HCT116 (cell line): ENCODE data around the gene CDYL2. TPM values are rescaled to one million over a fixed set of nuclear protein-coding genes. Genes with fewer than 3 reads are reported as not detected.

Source experiments
- ATAC-seq: fragments of 200-7000 bp; cut with Tn5 transposase; 2 replicates; pipeline ENCODE4 v1.9.1; 2020; ENCODE audit warnings: mild to moderate bottlenecking, moderate library complexity
- BruUV-seq: library from RNA; stranded (reverse); fragments of 400-500 nt; replicated peaks from 2 replicates; lab custom pipeline; 2021; lab: Mats Ljungman, UMichigan
- CTCF ChIA-PET: fragments of 300-600 bp; sonication (Branson Sonifier 250); formaldehyde crosslinking; loops from one replicate; lab custom pipeline; 2021; ENCODE audit warnings: antibody characterized with exemption; lab: Charles Lee
- POLR2A ChIA-PET: fragments of 300-600, 350-600 bp; sonication (Branson Sonifier 250); formaldehyde crosslinking; loops from one replicate; lab custom pipeline; 2021; ENCODE audit warnings: antibody characterized with exemption; lab: Charles Lee
- RAD21 ChIA-PET, 2 experiments: fragments of 300-600 bp; sonication (Branson Sonifier 250); formaldehyde crosslinking; loops; one replicate each; lab custom pipeline; 2023; ENCODE audit warnings: low total read pairs in 2 of 2; ENCODE audit not compliant: uncharacterized antibody in 2 of 2, unreplicated experiment in 2 of 2, low non-redundant PET in 1 of 2; lab: Charles Lee
- DNase-seq: peaks from one replicate; pipeline ENCODE4 v3.0.0-alpha.2; 2010; ENCODE audit warnings: low read depth, low spot score
- H2AFZ ChIP-seq: fragments of 200-600 bp; shearing (Covaris generic), sonication (generic); 2 replicates; pipeline ENCODE4 v1.6.1; 2017; ENCODE audit warnings: low read depth, mixed run types, mixed read lengths, antibody characterized with exemption, low read length; ENCODE audit not compliant: poor library complexity, severe bottlenecking
- H3K27ac ChIP-seq: 2 replicates; pipeline ENCODE4 v1.5.1; 2012; ENCODE audit warnings: low read depth, low read length
- H3K27me3 ChIP-seq: fragments of 200-600 bp; sonication (generic); 2 replicates; pipeline ENCODE4 v1.6.1; 2016; ENCODE audit warnings: mixed run types, low read length, mixed read lengths; ENCODE audit not compliant: insufficient read depth
- H3K36me3 ChIP-seq, 2 experiments: fragments of 200-500 bp in 1 of 2; fragments of 200-600 bp in 1 of 2; sonication (Bioruptor generic) in 1 of 2; sonication (generic) in 1 of 2; 2 replicates each; pipeline versions ENCODE4 v1.5.1 to v1.6.1; 2014 to 2016; ENCODE audit warnings: low read length in 2 of 2, inconsistent platforms in 1 of 2, mixed read lengths in 1 of 2, mixed run types in 1 of 2; ENCODE audit not compliant: insufficient read depth in 2 of 2, control insufficient read depth in 1 of 2
- H3K4me1 ChIP-seq, 2 experiments: fragments of 200-600 bp in 1 of 2; sonication (generic) in 1 of 2; 2 replicates each; pipeline versions ENCODE4 v1.5.1 to v1.6.1; 2012 to 2017; ENCODE audit warnings: low read length in 2 of 2, inconsistent platforms in 1 of 2, mild to moderate bottlenecking in 1 of 2, mixed read lengths in 1 of 2, mixed run types in 1 of 2, moderate library complexity in 1 of 2; ENCODE audit not compliant: insufficient read depth in 2 of 2, control insufficient read depth in 1 of 2
- H3K4me2 ChIP-seq: fragments of 200-600 bp; sonication (generic); 2 replicates; pipeline ENCODE4 v1.6.1; 2017; ENCODE audit warnings: mixed run types, low read length, mixed read lengths
- H3K4me3 ChIP-seq, 2 experiments: fragments of 200-600 bp in 1 of 2; sonication (generic) in 1 of 2; replicated peaks in 1 of 2; 2 replicates each; pipeline ENCODE4 v1.5.1; 2011 to 2016; ENCODE audit warnings: low read length in 2 of 2, control low read depth in 1 of 2, low read depth in 1 of 2, mild to moderate bottlenecking in 1 of 2, mixed read lengths in 1 of 2, mixed run types in 1 of 2
- H3K79me2 ChIP-seq: fragments of 200-600 bp; sonication (generic); 2 replicates; pipeline ENCODE4 v1.6.1; 2017; ENCODE audit warnings: mild to moderate bottlenecking, mixed run types, low read length, moderate library complexity, mixed read lengths; ENCODE audit not compliant: insufficient read depth
- H3K9ac ChIP-seq: fragments of 200-600 bp; sonication (generic); 2 replicates; pipeline ENCODE4 v1.6.1; 2016; ENCODE audit warnings: low read length, mixed read lengths
- H3K9me2 ChIP-seq: fragments of 200-600 bp; sonication (generic), shearing (Covaris generic); 2 replicates; pipeline ENCODE4 v1.6.1; 2017; ENCODE audit warnings: mixed run types, mild to moderate bottlenecking, moderate library complexity; ENCODE audit not compliant: insufficient read depth
- H3K9me3 ChIP-seq, 2 experiments: fragments of 200-500 bp in 1 of 2; fragments of 200-600 bp in 1 of 2; sonication (Bioruptor generic) in 1 of 2; sonication (generic) in 1 of 2; 2 replicates each; pipeline ENCODE4 v1.6.1; 2014 to 2017; ENCODE audit warnings: low read length in 2 of 2, mixed read lengths in 2 of 2, inconsistent platforms in 1 of 2, low read depth in 1 of 2, mild to moderate bottlenecking in 1 of 2, mixed run types in 1 of 2, moderate library complexity in 1 of 2; ENCODE audit not compliant: control insufficient read depth in 1 of 2, insufficient read depth in 1 of 2
- H4K20me1 ChIP-seq: fragments of 200-600 bp; sonication (generic), shearing (Covaris generic); 2 replicates; pipeline ENCODE4 v1.6.1; 2017; ENCODE audit warnings: mixed run types, mild to moderate bottlenecking, moderate library complexity; ENCODE audit not compliant: insufficient read depth
- POLR2A ChIP-seq: IDR thresholded peaks from 2 replicates; pipeline ENCODE4 v1.7.0; 2011; ENCODE audit warnings: borderline replicate concordance; ENCODE audit not compliant: insufficient read depth, insufficient read length; ENCODE audit errors: extremely low read depth
- POLR2AphosphoS5 ChIP-seq: IDR thresholded peaks from 2 replicates; pipeline ENCODE4 v1.6.1; 2011; ENCODE audit warnings: mild to moderate bottlenecking, low read depth, low read length, moderate library complexity
- SRF ChIP-seq: IDR thresholded peaks from 2 replicates; pipeline ENCODE4 v1.6.1; 2012; ENCODE audit warnings: low read depth
- TCF7L2 ChIP-seq: IDR thresholded peaks from 2 replicates; pipeline ENCODE4 v1.7.0; 2011; ENCODE audit warnings: borderline replicate concordance, inconsistent platforms; ENCODE audit not compliant: insufficient read depth, insufficient read length; ENCODE audit errors: extremely low read depth
- ZBTB33 ChIP-seq: IDR thresholded peaks from 2 replicates; pipeline ENCODE4 v1.6.1; 2011; ENCODE audit warnings: mild to moderate bottlenecking, low read length, moderate library complexity; ENCODE audit not compliant: insufficient replicate concordance; ENCODE audit errors: extremely low read depth
- intact Hi-C: fragments of 100-400 bp; cut with micrococcal nuclease; formaldehyde crosslinking; loops from 2 replicates; pipeline ENCODE4 v1.10.0; 2022
- total RNA-seq: library from RNA; stranded (reverse); gene quantifications from one replicate; pipeline ENCODE4 v1.2.1, GENCODE V29; 2021; ENCODE audit not compliant: unreplicated experiment
- TF ChIP-seq, protein P1 (sequence below), 3 experiments: fragments of 200-600 bp in 1 of 3; sonication (generic) in 1 of 3; IDR thresholded peaks in 2 of 3; conservative IDR thresholded peaks in 1 of 3; 2 replicates each; pipeline ENCODE4 v1.5.1; 2012 to 2017; ENCODE audit warnings: low read depth in 2 of 3, low read length in 2 of 3, antibody characterized with exemption in 1 of 3, borderline replicate concordance in 1 of 3, control low read depth in 1 of 3, mild to moderate bottlenecking in 1 of 3, mixed read lengths in 1 of 3, mixed run types in 1 of 3, moderate library complexity in 1 of 3; ENCODE audit not compliant: insufficient read depth in 1 of 3
- TF ChIP-seq, protein P2 (sequence below): IDR thresholded peaks from 2 replicates; pipeline ENCODE4 v1.6.1; 2012; ENCODE audit warnings: low read depth

CDYL2 gene
- total RNA-seq, 1 experiment from 2014 or later: 0.10 TPM

GRCh38 chr16:80608946-80609345, 195.5 kb downstream of the CDYL2 start:
- no peaks in the 10 kb centered on the region for H3K9me2 ChIP-seq
- intact Hi-C loops: no loop called here
- CTCF ChIA-PET: no interaction called here
- POLR2A ChIA-PET: no interaction called here
- H3K9me3 ChIP-seq: peaks cover 0 to 2% of the 10 kb centered on the region in 2 experiments; a peak in 1 of 4 replicates
- H3K27me3 ChIP-seq: no peaks in the 10 kb centered on the region
- no peaks in the 10 kb centered on the region for H3K4me1 ChIP-seq
- H3K4me2 ChIP-seq: no peak overlapping the region
- no peak overlapping the region for H3K27ac ChIP-seq
- no peaks in the 10 kb centered on the region for H3K36me3 ChIP-seq
- no peak overlapping the region for H3K4me3 ChIP-seq
- no TSS peak for BruUV-seq
- no peak for ATAC-seq
- no peak overlapping the region for H3K9ac ChIP-seq
- H3K79me2 ChIP-seq: no peaks in the 10 kb centered on the region
- no peaks in the 10 kb centered on the region for H4K20me1 ChIP-seq
- H2AFZ ChIP-seq: no peak overlapping the region
- RAD21 ChIA-PET: no interaction called here
- TF ChIP-seq POLR2AphosphoS5: no peak
- TF ChIP-seq, protein P1, sequence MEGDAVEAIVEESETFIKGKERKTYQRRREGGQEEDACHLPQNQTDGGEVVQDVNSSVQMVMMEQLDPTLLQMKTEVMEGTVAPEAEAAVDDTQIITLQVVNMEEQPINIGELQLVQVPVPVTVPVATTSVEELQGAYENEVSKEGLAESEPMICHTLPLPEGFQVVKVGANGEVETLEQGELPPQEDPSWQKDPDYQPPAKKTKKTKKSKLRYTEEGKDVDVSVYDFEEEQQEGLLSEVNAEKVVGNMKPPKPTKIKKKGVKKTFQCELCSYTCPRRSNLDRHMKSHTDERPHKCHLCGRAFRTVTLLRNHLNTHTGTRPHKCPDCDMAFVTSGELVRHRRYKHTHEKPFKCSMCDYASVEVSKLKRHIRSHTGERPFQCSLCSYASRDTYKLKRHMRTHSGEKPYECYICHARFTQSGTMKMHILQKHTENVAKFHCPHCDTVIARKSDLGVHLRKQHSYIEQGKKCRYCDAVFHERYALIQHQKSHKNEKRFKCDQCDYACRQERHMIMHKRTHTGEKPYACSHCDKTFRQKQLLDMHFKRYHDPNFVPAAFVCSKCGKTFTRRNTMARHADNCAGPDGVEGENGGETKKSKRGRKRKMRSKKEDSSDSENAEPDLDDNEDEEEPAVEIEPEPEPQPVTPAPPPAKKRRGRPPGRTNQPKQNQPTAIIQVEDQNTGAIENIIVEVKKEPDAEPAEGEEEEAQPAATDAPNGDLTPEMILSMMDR (IDR thresholded peaks at IDR 0.05 in 2 of 3, conservative IDR thresholded peaks at IDR 0.05 in 1 of 3; ENCODE audit: borderline replicate concordance in 1 of 3, insufficient read depth in 1 of 3, low read depth in 2 of 3, low read length in 2 of 3): no peak
- TF ChIP-seq POLR2A: no peak
- no peak for TF ChIP-seq ZBTB33
- no peak for TF ChIP-seq SRF
- TF ChIP-seq, protein P2, sequence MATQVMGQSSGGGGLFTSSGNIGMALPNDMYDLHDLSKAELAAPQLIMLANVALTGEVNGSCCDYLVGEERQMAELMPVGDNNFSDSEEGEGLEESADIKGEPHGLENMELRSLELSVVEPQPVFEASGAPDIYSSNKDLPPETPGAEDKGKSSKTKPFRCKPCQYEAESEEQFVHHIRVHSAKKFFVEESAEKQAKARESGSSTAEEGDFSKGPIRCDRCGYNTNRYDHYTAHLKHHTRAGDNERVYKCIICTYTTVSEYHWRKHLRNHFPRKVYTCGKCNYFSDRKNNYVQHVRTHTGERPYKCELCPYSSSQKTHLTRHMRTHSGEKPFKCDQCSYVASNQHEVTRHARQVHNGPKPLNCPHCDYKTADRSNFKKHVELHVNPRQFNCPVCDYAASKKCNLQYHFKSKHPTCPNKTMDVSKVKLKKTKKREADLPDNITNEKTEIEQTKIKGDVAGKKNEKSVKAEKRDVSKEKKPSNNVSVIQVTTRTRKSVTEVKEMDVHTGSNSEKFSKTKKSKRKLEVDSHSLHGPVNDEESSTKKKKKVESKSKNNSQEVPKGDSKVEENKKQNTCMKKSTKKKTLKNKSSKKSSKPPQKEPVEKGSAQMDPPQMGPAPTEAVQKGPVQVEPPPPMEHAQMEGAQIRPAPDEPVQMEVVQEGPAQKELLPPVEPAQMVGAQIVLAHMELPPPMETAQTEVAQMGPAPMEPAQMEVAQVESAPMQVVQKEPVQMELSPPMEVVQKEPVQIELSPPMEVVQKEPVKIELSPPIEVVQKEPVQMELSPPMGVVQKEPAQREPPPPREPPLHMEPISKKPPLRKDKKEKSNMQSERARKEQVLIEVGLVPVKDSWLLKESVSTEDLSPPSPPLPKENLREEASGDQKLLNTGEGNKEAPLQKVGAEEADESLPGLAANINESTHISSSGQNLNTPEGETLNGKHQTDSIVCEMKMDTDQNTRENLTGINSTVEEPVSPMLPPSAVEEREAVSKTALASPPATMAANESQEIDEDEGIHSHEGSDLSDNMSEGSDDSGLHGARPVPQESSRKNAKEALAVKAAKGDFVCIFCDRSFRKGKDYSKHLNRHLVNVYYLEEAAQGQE: no peak
- TF ChIP-seq TCF7L2: no peak
- TF ChIP-seq, all 23 proteins: peak for 0
- DNase-seq: no peak
